ENCODE results near the gene FXYD6. TPM values are rescaled to one million over a fixed set of nuclear protein-coding genes. Genes with fewer than 3 reads are reported as not detected.

Gene FXYD6
- total RNA-seq, 4 donors from 2014 or later: 4.8 to 15.9 (median 9.5) TPM

GRCh38 chr11:117834068-117834810 lies 42.2 kb downstream of the FXYD6 start:
- H3K27ac ChIP-seq: no peak overlapping the region

GRCh38 chr11:117833401-117833891 lies 43.0 kb downstream of the FXYD6 start:
- peaks cover 14% of the 10 kb centered on the region for H3K4me1 ChIP-seq
- no peak overlapping the region for H3K4me3 ChIP-seq
- 60% methylated on average over 5 of the region's 7 CpGs for WGBS
- TF ChIP-seq EP300 (IDR thresholded peaks at IDR 0.05): no peak
- no peak for TF ChIP-seq POLR2A (IDR thresholded peaks at IDR 0.05)
- no peak for TF ChIP-seq POLR2AphosphoS5 (IDR thresholded peaks at IDR 0.05)
- TF ChIP-seq CTCF (IDR thresholded peaks at IDR 0.05): no peak
- H3K9me3 ChIP-seq: no peaks in the 10 kb centered on the region
- H3K27me3 ChIP-seq: peaks cover 10% of the 10 kb centered on the region
- H3K36me3 ChIP-seq: no peaks in the 10 kb centered on the region
- H3K27ac ChIP-seq: no peak overlapping the region
- DNase-seq (ENCODE audit: low spot score in 2 of 2): peak; percentile 64 to 77

More at GRCh38 chr11:117834068-117834810, 42.2 kb downstream of the FXYD6 start:
- TF ChIP-seq POLR2AphosphoS5 (IDR thresholded peaks at IDR 0.05) (no peak), CTCF (IDR thresholded peaks at IDR 0.05) (no peak)
- no peaks in the 10 kb centered on the region for H3K9me3 ChIP-seq
- H3K36me3 ChIP-seq: no peaks in the 10 kb centered on the region
- no peak for DNase-seq (ENCODE audit: low spot score in 2 of 2)
- no peak overlapping the region for H3K4me3 ChIP-seq
- 89% methylated on average over 6 of the region's 6 CpGs for WGBS
- peaks cover 6% of the 10 kb centered on the region for H3K4me1 ChIP-seq
- peaks cover 6% of the 10 kb centered on the region for H3K27me3 ChIP-seq

- Histone ChIP-seq H3K9me3 (no peaks in the 10 kb centered on the region), H3K4me1 (peaks cover 18% of the 10 kb centered on the region), H3K36me3 (no peaks in the 10 kb centered on the region), H3K4me3 (no peak overlapping the region), H3K27ac (no peak overlapping the region), H3K27me3 (peaks cover 11% of the 10 kb centered on the region)
- DNase-seq (ENCODE audit: low spot score in 2 of 2): no peak
- TF ChIP-seq CTCF (IDR thresholded peaks at IDR 0.05) (no peak), EP300 (IDR thresholded peaks at IDR 0.05) (no peak)
- WGBS: 95% methylated on average over 8 of the region's 8 CpGs
These were observed 43.9 kb downstream of the FXYD6 start for GRCh38 chr11:117832511-117832910.

- no peaks in the 10 kb centered on the region for H3K9me3 ChIP-seq
- H3K4me1 ChIP-seq: peaks cover 18% of the 10 kb centered on the region
- WGBS: 93% methylated on average over 6 of the region's 7 CpGs
- TF ChIP-seq EP300 (IDR thresholded peaks at IDR 0.05) (no peak), POLR2A (IDR thresholded peaks at IDR 0.05) (no peak), CTCF (IDR thresholded peaks at IDR 0.05) (no peak), POLR2AphosphoS5 (IDR thresholded peaks at IDR 0.05) (no peak)
- no peak for DNase-seq (ENCODE audit: low spot score in 2 of 2)
- peaks cover 11% of the 10 kb centered on the region for H3K27me3 ChIP-seq
- no peaks in the 10 kb centered on the region for H3K36me3 ChIP-seq
- H3K4me3 ChIP-seq: no peak overlapping the region
- H3K27ac ChIP-seq: no peak overlapping the region
These were observed 44.6 kb downstream of the FXYD6 start for GRCh38 chr11:117831661-117832415.

- Histone ChIP-seq H3K4me3 (no peak overlapping the region), H3K9me3 (no peaks in the 10 kb centered on the region), H3K27me3 (peaks cover 11% of the 10 kb centered on the region), H3K4me1 (peaks cover 18% of the 10 kb centered on the region), H3K27ac (no peak overlapping the region), H3K36me3 (no peaks in the 10 kb centered on the region)
- TF ChIP-seq POLR2A (IDR thresholded peaks at IDR 0.05) (no peak), POLR2AphosphoS5 (IDR thresholded peaks at IDR 0.05) (no peak), CTCF (IDR thresholded peaks at IDR 0.05) (no peak), EP300 (IDR thresholded peaks at IDR 0.05) (no peak)
- DNase-seq (ENCODE audit: low spot score in 2 of 2): peak in 1 of 2 donors; percentile 52
- 70% methylated on average over 6 of the region's 6 CpGs for WGBS
These were observed 45.6 kb downstream of the FXYD6 start for GRCh38 chr11:117830674-117831351.
